Pancreas (tissue), 10 donors: Measurements from ENCODE around the gene HID1. TPM values are rescaled to one million over a fixed set of nuclear protein-coding genes. Genes with fewer than 3 reads are reported as not detected.

ENCODE experiments used
- ATAC-seq, 4 donors: fragments of 200-7000 bp; cut with Tn5 transposase; one replicate each; pipeline versions ENCODE4 v1.8.0 to v1.9.1; 2020; ENCODE audit warnings: mild to moderate bottlenecking in 4 of 4, moderate library complexity in 4 of 4
- DNase-seq, 6 donors: peaks; one replicate each; pipeline ENCODE4 v3.0.0-alpha.2; 2020
- FAIRE-seq: peaks from 2 replicates; lab custom pipeline; 2012; peaks lifted over from hg19 to GRCh38; lab: Jason Lieb, UNC
- H3K27ac ChIP-seq, 4 donors: fragments of 200-600 bp; sonication (generic); 1 replicate in 3 of 4; 2 replicates in 1 of 4; pipeline versions ENCODE4 v1.5.0 to v1.8.0; 2020
- H3K27me3 ChIP-seq, 4 donors: fragments of 200-600 bp; one replicate each; pipeline ENCODE4 v1.8.0; 2021
- H3K36me3 ChIP-seq, 3 donors: fragments of 200-600 bp; sonication (generic) in 1 of 3; one replicate each; pipeline versions ENCODE4 v1.5.0 to v1.8.0; 2020 to 2021
- H3K4me1 ChIP-seq, 3 donors: fragments of 200-600 bp; one replicate each; pipeline ENCODE4 v1.8.0; 2021
- H3K4me3 ChIP-seq, 4 donors: fragments of 200-600 bp; sonication (generic) in 2 of 4; one replicate each; pipeline versions ENCODE4 v1.5.0 to v1.8.0; 2020 to 2021
- H3K9me3 ChIP-seq, 4 donors: fragments of 200-600 bp; one replicate each; pipeline ENCODE4 v1.8.0; 2021
- CTCF ChIP-seq, 4 donors: fragments of 200-600 bp; sonication (generic) in 3 of 4; IDR thresholded peaks; one replicate each; pipeline versions ENCODE4 v1.5.0 to v1.8.0; 2021; ENCODE audit warnings: antibody characterized with exemption in 4 of 4
- WGBS, 2 donors: extraction: QIAGEN DNeasy Blood & Tissue Kit; methylation state at CpG; one replicate each; pipeline ENCODE4 v1.1.7; 2013; 5-methylcytosine and 5-hydroxymethylcytosine counted together
- intact Hi-C, 3 donors: fragments of 100-400 bp; cut with DNase I; formaldehyde crosslinking; loops; one replicate each; pipeline versions ENCODE4 v1.11.1 to v1.14.2; 2022
- polyA plus RNA-seq, 2 donors: library from polyadenylated mRNA; stranded (reverse); fragments of 200-250 nt; gene quantifications; one replicate each; pipeline ENCODE4 v1.2.3, GENCODE V29; 2013
- total RNA-seq, 6 donors: library from RNA; stranded (reverse); fragmentation: NEBNext Ultra II Directional in 4 of 6; extraction: Animal tissue kit (Norgen Biotek cat#: 25700) in 4 of 6; gene quantifications; one replicate each; pipeline versions ENCODE4 v1.2.1 to v1.2.4, GENCODE V29; 2021 to 2023
- donor health status: healthy with polysubstance abuse.
- donor health status: DM: no; HTN: no; CAD: no; lungs with moderate emphysema.
- donor health status: DM: no; HTN: no; CAD: no.
- donor health status: control.
- donor health status: control.
- donor health status: Bipolar disorder and iron deficiency.
- donor health status: DM: yes; HTN: yes; CAD: no.
- donor health status: DM: no; HTN: no; CAD: no.
- donor health status: DM: no; HTN: no; CAD: no.
- donor health status: DM: yes; HTN: yes; CAD: no.

HID1 gene
- total RNA-seq: 100 to 1,000 TPM in 5 of 6 donors, 10 to 100 TPM in 1; 76.7 to 145 (median 117) TPM
- 100 to 1,000 TPM; 217 to 262 TPM for polyA plus RNA-seq

GRCh38 chr17:74972107-74972972 is at the start of gene HID1:
Gene HID1, minus strand, starts transcription at chr17:74972759. Its CDS starts 103 bp downstream, at chr17:74972656.
- Histone ChIP-seq H3K4me1 (peaks cover 11 to 25% (median 20%) of the 10 kb centered on the region in 3 donors), H3K9me3 (no peaks in the 10 kb centered on the region), H3K4me3 (peak within 1 kb of the TSS; percentile 81 to 95 (median 90)), H3K27me3 (no peaks in the 10 kb centered on the region), H3K36me3 (no peaks in the 10 kb centered on the region), H3K27ac (peak within 1 kb of the TSS; percentile 74 to 85 (median 79))
- no peak for TF ChIP-seq CTCF (IDR thresholded peaks at IDR 0.05)
- DNase-seq (peak; percentile 79 to 97 (median 90)), FAIRE-seq (no peak), ATAC-seq (peak; percentile 83 to 87 (median 85))
- WGBS, 2 donors: 1% methylated on average over 55 to 95 of the region's 95 CpGs
- intact Hi-C loops: no loop called here

GRCh38 chr17:75020331-75021110 is 48.0 kb upstream of the HID1 start:
- H3K4me1 ChIP-seq: no peaks in the 10 kb centered on the region
- H3K27me3 ChIP-seq: no peaks in the 10 kb centered on the region
- H3K9me3 ChIP-seq: no peaks in the 10 kb centered on the region
- no peak overlapping the region for H3K4me3 ChIP-seq
- no peak overlapping the region for H3K27ac ChIP-seq
- intact Hi-C loops: no loop called here
- FAIRE-seq (no peak), DNase-seq (no peak), ATAC-seq (no peak)
- 83 to 85% methylated on average over 19 of the region's 19 CpGs for WGBS, 2 donors
- TF ChIP-seq CTCF (IDR thresholded peaks at IDR 0.05): no peak
- H3K36me3 ChIP-seq: peaks cover 0 to 18% (median 3%) of the 10 kb centered on the region in 3 donors

GRCh38 chr17:75019710-75020109 is 47.2 kb upstream of the HID1 start:
- no peaks in the 10 kb centered on the region for H3K4me1 ChIP-seq
- no peaks in the 10 kb centered on the region for H3K27me3 ChIP-seq
- no peak overlapping the region for H3K4me3 ChIP-seq
- ATAC-seq: no peak
- no peak for TF ChIP-seq CTCF (IDR thresholded peaks at IDR 0.05)
- no peak for DNase-seq
- H3K36me3 ChIP-seq: peaks cover 0 to 18% (median 3%) of the 10 kb centered on the region in 3 donors
- intact Hi-C loops: loop anchor here in 1 of 3 donors (10.0 kb wide), 1 partner anchor 55 kb away; no protein-coding TSS in a partner anchor
- no peaks in the 10 kb centered on the region for H3K9me3 ChIP-seq
- no peak for FAIRE-seq
- no peak overlapping the region for H3K27ac ChIP-seq
- 90 to 93% methylated on average over 3 of the region's 3 CpGs for WGBS, 2 donors

GRCh38 chr17:75019146-75019545 is 46.6 kb upstream of the HID1 start:
- intact Hi-C loops: loop anchor here in 1 of 3 donors (10.0 kb wide), 1 partner anchor 54 kb away; no protein-coding TSS in a partner anchor

More at GRCh38 chr17:75019146-75019545, 46.6 kb upstream of the HID1 start:
- no peaks in the 10 kb centered on the region for H3K4me1 ChIP-seq
- peaks cover 0 to 18% (median 3%) of the 10 kb centered on the region in 3 donors for H3K36me3 ChIP-seq
- TF ChIP-seq CTCF (IDR thresholded peaks at IDR 0.05): no peak
- WGBS, 2 donors: 93% methylated on average over 5 of the region's 5 CpGs
- DNase-seq (no peak), FAIRE-seq (no peak), ATAC-seq (no peak)
- no peaks in the 10 kb centered on the region for H3K9me3 ChIP-seq
- H3K4me3 ChIP-seq: no peak overlapping the region
- H3K27ac ChIP-seq: no peak overlapping the region
- no peaks in the 10 kb centered on the region for H3K27me3 ChIP-seq
